SK-N-MC (cell line): ENCODE data around the gene YEATS2.
"Not testable (repeated sequence)": the region's sequence is repeated elsewhere in the genome, so short reads cannot be mapped to it uniquely, and the experiment has no call there.

Source experiments
- DNase-seq: peaks from one replicate; pipeline ENCODE4 v3.0.0-alpha.2; 2011; ENCODE audit warnings: low read depth, low spot score
- H3K27ac ChIP-seq: fragments of 200-600 bp; sonication (generic); 2 replicates; pipeline ENCODE4 v1.5.1; 2016; ENCODE audit warnings: mixed run types
- H3K36me3 ChIP-seq: fragments of 200-600 bp; sonication (generic); 2 replicates; pipeline ENCODE4 v1.6.1; 2017; ENCODE audit warnings: antibody characterized with exemption, low read length, mixed read lengths; ENCODE audit not compliant: insufficient read depth
- H3K4me3 ChIP-seq: fragments of 200-600 bp; sonication (generic); 2 replicates; pipeline ENCODE4 v1.5.1; 2016
- H3K9ac ChIP-seq: fragments of 200-600 bp; sonication (generic); 2 replicates; pipeline ENCODE4 v1.8.0; 2017; ENCODE audit warnings: mixed run types, mixed read lengths; ENCODE audit not compliant: insufficient read length
- H3K9me3 ChIP-seq: fragments of 200-600 bp; sonication (generic); 2 replicates; pipeline ENCODE4 v1.6.1; 2017; ENCODE audit warnings: low read depth, mild to moderate bottlenecking, antibody characterized with exemption, low read length, moderate library complexity, mixed read lengths
- EZH2 ChIP-seq: fragments of 200-600 bp; sonication (generic); IDR thresholded peaks from one replicate; pipeline ENCODE4 v1.6.1; 2017; ENCODE audit warnings: antibody characterized with exemption
- FOXP2 ChIP-seq: optimal IDR thresholded peaks from 2 replicates; pipeline ENCODE3; 2011; ENCODE audit warnings: mild to moderate bottlenecking, moderate library complexity; ENCODE audit not compliant: insufficient read depth; ENCODE audit errors: extremely low read length, control extremely low read depth
- POLR2AphosphoS5 ChIP-seq: IDR thresholded peaks from 2 replicates; pipeline ENCODE4 v1.6.1; 2012; ENCODE audit warnings: mild to moderate bottlenecking, low read depth, low read length, borderline replicate concordance

YEATS2 gene

GRCh38 chr3:183766107-183766506, 68.5 kb downstream of the YEATS2 start:
- TF ChIP-seq POLR2AphosphoS5 (no peak), FOXP2 (no peak), EZH2 (no peak)
- no peak for DNase-seq
- no peak overlapping the region for H3K27ac ChIP-seq
- peaks cover 65% of the 10 kb centered on the region for H3K36me3 ChIP-seq
- H3K9me3 ChIP-seq = no peaks in the 10 kb centered on the region
- no peak overlapping the region for H3K9ac ChIP-seq
- H3K4me3 ChIP-seq = no peak overlapping the region

- Histone ChIP-seq H3K9me3 (no peaks in the 10 kb centered on the region), H3K4me3 (no peak overlapping the region), H3K36me3 (peaks cover 59% of the 10 kb centered on the region), H3K27ac (0 out of 2 replicates have a peak overlapping the region, but pooled peaks have one; percentile 7), H3K9ac (no peak overlapping the region)
- TF ChIP-seq FOXP2 = no peak
- TF ChIP-seq POLR2AphosphoS5 = no peak
- DNase-seq = peak; percentile 37
Observed at GRCh38 chr3:183766745-183767606, 69.4 kb downstream of the YEATS2 start.

- H3K4me3 ChIP-seq = no peak overlapping the region
- H3K27ac ChIP-seq = no peak overlapping the region
- H3K9me3 ChIP-seq = no peaks in the 10 kb centered on the region
- no peak for DNase-seq
- no peak overlapping the region for H3K9ac ChIP-seq
- H3K36me3 ChIP-seq = peaks cover 63% of the 10 kb centered on the region
- no peak for TF ChIP-seq EZH2
- TF ChIP-seq FOXP2 = no peak
- TF ChIP-seq POLR2AphosphoS5 = no peak
Observed at GRCh38 chr3:183768114-183768513, 70.5 kb downstream of the YEATS2 start.

- no peak overlapping the region for H3K27ac ChIP-seq
- H3K9ac ChIP-seq = no peak overlapping the region
- TF ChIP-seq EZH2 = no peak
- TF ChIP-seq POLR2AphosphoS5 = no peak
- TF ChIP-seq FOXP2 = no peak
- H3K9me3 ChIP-seq = no peaks in the 10 kb centered on the region
- no peak for DNase-seq
- peaks cover 71% of the 10 kb centered on the region for H3K36me3 ChIP-seq
- no peak overlapping the region for H3K4me3 ChIP-seq
Observed at GRCh38 chr3:183769453-183769852, 71.9 kb downstream of the YEATS2 start.

- peaks cover 81% of the 10 kb centered on the region for H3K36me3 ChIP-seq
- no peaks in the 10 kb centered on the region for H3K9me3 ChIP-seq
- DNase-seq = no peak
Observed at GRCh38 chr3:183774631-183775030, 77.0 kb downstream of the YEATS2 start.

GRCh38 chr3:183775781-183776180, 78.2 kb downstream of the YEATS2 start:
- H3K9me3 ChIP-seq = no peaks in the 10 kb centered on the region
- H3K36me3 ChIP-seq = peaks cover 87% of the 10 kb centered on the region
- no peak overlapping the region for H3K9ac ChIP-seq
- H3K27ac ChIP-seq = no peak overlapping the region
- H3K4me3 ChIP-seq = no peak overlapping the region
- TF ChIP-seq FOXP2 = no peak
- no peak for TF ChIP-seq EZH2
- TF ChIP-seq POLR2AphosphoS5 = no peak
- no peak for DNase-seq

More at GRCh38 chr3:183774631-183775030, 77.0 kb downstream of the YEATS2 start:
- H3K27ac ChIP-seq = no peak overlapping the region
- no peak overlapping the region for H3K4me3 ChIP-seq
- TF ChIP-seq EZH2 (no peak), FOXP2 (no peak)
- no peak overlapping the region for H3K9ac ChIP-seq

GRCh38 chr3:183776451-183776850, 78.9 kb downstream of the YEATS2 start:
- H3K9ac ChIP-seq, H3K9me3 ChIP-seq, H3K4me3 ChIP-seq, H3K27ac ChIP-seq, DNase-seq: not testable (repeated sequence)
- peaks cover 89% of the 10 kb centered on the region for H3K36me3 ChIP-seq

GRCh38 chr3:183777016-183777618, 79.5 kb downstream of the YEATS2 start:
- Histone ChIP-seq H3K9me3 (no peaks in the 10 kb centered on the region), H3K4me3 (no peak overlapping the region), H3K27ac (0 out of 2 replicates have a peak overlapping the region, but pooled peaks have one; percentile 14), H3K36me3 (peaks cover 89% of the 10 kb centered on the region), H3K9ac (no peak overlapping the region)
- TF ChIP-seq EZH2 (no peak), FOXP2 (no peak), POLR2AphosphoS5 (no peak)
- DNase-seq = no peak

GRCh38 chr3:183779896-183780465, 82.4 kb downstream of the YEATS2 start:
- no peak overlapping the region for H3K9ac ChIP-seq
- peaks cover 89% of the 10 kb centered on the region for H3K36me3 ChIP-seq

More at GRCh38 chr3:183779896-183780465, 82.4 kb downstream of the YEATS2 start:
- Histone ChIP-seq H3K27ac (no peak overlapping the region), H3K4me3 (no peak overlapping the region), H3K9me3 (no peaks in the 10 kb centered on the region)
- no peak for DNase-seq
- TF ChIP-seq EZH2 (no peak), POLR2AphosphoS5 (no peak), FOXP2 (no peak)
